ENCODE results near the gene HOXA10.

The HOXA10 gene

GRCh38 chr7:27176524-27176845, 2.4 kb upstream of the HOXA10 start:
- no peak overlapping the region for H3K4me2 ChIP-seq (ENCODE audit: low read depth, low read length)
- peaks cover 66% of the 10 kb centered on the region for H3K27me3 ChIP-seq (replicated peaks; ENCODE audit: insufficient read depth, low read length)
- H3K9me3 ChIP-seq (replicated peaks; ENCODE audit: insufficient read depth, low read length): no peaks in the 10 kb centered on the region
- H3K4me1 ChIP-seq (ENCODE audit: low read length): peaks cover 9% of the 10 kb centered on the region
- no peaks in the 10 kb centered on the region for H4K20me1 ChIP-seq (ENCODE audit: insufficient read depth, low read length)
- no peaks in the 10 kb centered on the region for H3K36me3 ChIP-seq (replicated peaks; ENCODE audit: insufficient read depth, low read length)
- peaks cover 10% of the 10 kb centered on the region for H3F3A ChIP-seq (ENCODE audit: insufficient read depth, low read length)
- no peak overlapping the region for H2AFZ ChIP-seq (ENCODE audit: low read length)
- no peak overlapping the region for H3K4me3 ChIP-seq (ENCODE audit: low read length)
- no peak overlapping the region for H3K27ac ChIP-seq (ENCODE audit: low read length)
- H3K9ac ChIP-seq (ENCODE audit: low read length): no peak overlapping the region
- DNase-seq: no peak
- H3K79me2 ChIP-seq (ENCODE audit: low read length): no peaks in the 10 kb centered on the region
- no peaks in the 10 kb centered on the region for H3K9me2 ChIP-seq (replicated peaks; ENCODE audit: insufficient read depth, low read length)
- no peak for TF ChIP-seq EZH2 (optimal IDR thresholded peaks at IDR 0.05; ENCODE audit: low read depth, low read length)
- no peak for TF ChIP-seq CTCF (IDR thresholded peaks at IDR 0.05; ENCODE audit: low read length)
- no peak for TF ChIP-seq EZH2phosphoT487 (IDR thresholded peaks at IDR 0.05; ENCODE audit: low read length)

GRCh38 chr7:27175626-27176523, 1.8 kb upstream of the HOXA10 start:
- Histone ChIP-seq H3K27ac (ENCODE audit: low read length) (no peak overlapping the region), H3K4me1 (ENCODE audit: low read length) (peaks cover 9% of the 10 kb centered on the region), H2AFZ (ENCODE audit: low read length) (no peak overlapping the region), H3F3A (ENCODE audit: insufficient read depth, low read length) (peaks cover 12% of the 10 kb centered on the region), H3K9me2 (replicated peaks; ENCODE audit: insufficient read depth, low read length) (no peaks in the 10 kb centered on the region), H3K36me3 (replicated peaks; ENCODE audit: insufficient read depth, low read length) (no peaks in the 10 kb centered on the region), H3K4me3 (ENCODE audit: low read length) (no peak overlapping the region), H4K20me1 (ENCODE audit: insufficient read depth, low read length) (no peaks in the 10 kb centered on the region), H3K4me2 (ENCODE audit: low read depth, low read length) (no peak overlapping the region), H3K9ac (ENCODE audit: low read length) (no peak overlapping the region), H3K27me3 (replicated peaks; ENCODE audit: insufficient read depth, low read length) (peaks cover 72% of the 10 kb centered on the region), H3K9me3 (replicated peaks; ENCODE audit: insufficient read depth, low read length) (no peaks in the 10 kb centered on the region), H3K79me2 (ENCODE audit: low read length) (no peaks in the 10 kb centered on the region)
- TF ChIP-seq CTCF (IDR thresholded peaks at IDR 0.05; ENCODE audit: low read length) (no peak), EZH2phosphoT487 (IDR thresholded peaks at IDR 0.05; ENCODE audit: low read length) (no peak), EZH2 (optimal IDR thresholded peaks at IDR 0.05; ENCODE audit: low read depth, low read length) (no peak)
- DNase-seq: no peak

GRCh38 chr7:27174874-27175625, 930 bp upstream of the HOXA10 start:
- H3K27ac ChIP-seq (ENCODE audit: low read length): no peak overlapping the region
- H3K4me3 ChIP-seq (ENCODE audit: low read length): no peak overlapping the region

More at GRCh38 chr7:27174874-27175625, 930 bp upstream of the HOXA10 start:
- Histone ChIP-seq H3K79me2 (ENCODE audit: low read length) (no peaks in the 10 kb centered on the region), H3K9ac (ENCODE audit: low read length) (no peak overlapping the region), H3K4me2 (ENCODE audit: low read depth, low read length) (no peak overlapping the region), H3F3A (ENCODE audit: insufficient read depth, low read length) (peaks cover 12% of the 10 kb centered on the region), H3K9me3 (replicated peaks; ENCODE audit: insufficient read depth, low read length) (no peaks in the 10 kb centered on the region), H3K9me2 (replicated peaks; ENCODE audit: insufficient read depth, low read length) (no peaks in the 10 kb centered on the region), H4K20me1 (ENCODE audit: insufficient read depth, low read length) (no peaks in the 10 kb centered on the region), H3K4me1 (ENCODE audit: low read length) (peaks cover 9% of the 10 kb centered on the region), H3K36me3 (replicated peaks; ENCODE audit: insufficient read depth, low read length) (no peaks in the 10 kb centered on the region), H2AFZ (ENCODE audit: low read length) (no peak overlapping the region), H3K27me3 (replicated peaks; ENCODE audit: insufficient read depth, low read length) (peaks cover 76% of the 10 kb centered on the region)
- TF ChIP-seq CTCF (IDR thresholded peaks at IDR 0.05; ENCODE audit: low read length) (no peak), EZH2phosphoT487 (IDR thresholded peaks at IDR 0.05; ENCODE audit: low read length) (no peak), EZH2 (optimal IDR thresholded peaks at IDR 0.05; ENCODE audit: low read depth, low read length) (no peak)
- no peak for DNase-seq

Data from MM.1S (cell line).